ENCODE measurements around the gene RUNX2. TPM values are rescaled to one million over a fixed set of nuclear protein-coding genes. Genes with fewer than 3 reads are reported as not detected.
A peak's percentile ranks its signal among the peaks of the same experiment; 100 is the strongest.

Gene RUNX2
- total and polyA plus RNA-seq, 2 experiments from 2014 or later, result 1.0 to 2.1 TPM

DNA sequence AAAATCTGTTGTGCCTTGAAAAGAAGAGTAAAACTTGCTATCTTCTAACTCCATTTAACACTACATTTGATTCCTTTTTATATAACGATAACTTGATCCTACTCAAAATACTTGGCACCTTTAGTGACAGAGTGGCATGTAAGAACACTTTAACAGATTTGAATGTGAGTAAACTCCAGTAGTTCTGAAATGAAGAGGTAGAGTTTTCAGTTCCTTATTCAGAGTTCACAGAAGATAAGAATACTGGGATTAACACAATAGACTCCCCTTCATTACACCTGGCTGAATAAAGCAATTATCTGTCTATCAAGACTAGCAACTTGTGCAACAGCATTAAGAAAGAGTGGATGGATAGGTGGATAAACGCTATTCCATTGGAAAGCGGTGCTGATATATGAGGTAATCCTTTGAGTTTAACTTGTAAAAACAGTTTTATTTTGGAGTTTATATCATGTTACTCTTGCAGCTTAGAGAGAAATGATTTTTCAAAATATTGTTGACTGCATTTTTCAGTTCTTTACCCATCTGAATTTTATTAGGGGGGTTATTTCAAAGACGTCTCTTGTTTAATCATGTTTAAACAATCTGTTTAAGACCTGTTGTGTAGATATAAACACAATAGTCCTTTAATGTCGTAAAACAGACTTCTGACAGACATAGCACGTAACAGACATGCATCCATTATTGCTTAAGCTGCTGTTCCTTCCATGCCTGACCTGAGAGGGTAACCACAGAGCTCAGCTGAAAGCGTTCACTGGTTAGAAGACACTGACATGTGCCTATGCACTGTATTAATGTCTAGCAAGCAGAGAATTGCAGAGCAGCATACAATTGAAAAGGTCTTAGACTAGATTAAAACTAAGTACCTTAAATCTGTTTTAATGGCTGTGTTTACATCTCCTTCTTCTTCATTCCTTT lies 152.0 kb downstream of the RUNX2 start:
- H3K27ac ChIP-seq, result peak overlapping the region; percentile 5
- no peaks in the 10 kb centered on the region for H3K79me2 ChIP-seq
- H4K20me1 ChIP-seq (ENCODE audit: insufficient read depth, poor library complexity, severe bottlenecking), result no peaks in the 10 kb centered on the region
- H3K9me2 ChIP-seq (replicated peaks; ENCODE audit: insufficient read depth), result no peaks in the 10 kb centered on the region
- H3K4me3 ChIP-seq, result no peak overlapping the region
- H3K4me1 ChIP-seq (ENCODE audit: insufficient read depth), result peaks cover 21% of the 10 kb centered on the region
- DNase-seq (ENCODE audit: low spot score), result peak; percentile 8
- no peak for TF ChIP-seq EZH2 (IDR thresholded peaks at IDR 0.05; ENCODE audit: borderline replicate concordance)
- TF ChIP-seq, protein P1, sequence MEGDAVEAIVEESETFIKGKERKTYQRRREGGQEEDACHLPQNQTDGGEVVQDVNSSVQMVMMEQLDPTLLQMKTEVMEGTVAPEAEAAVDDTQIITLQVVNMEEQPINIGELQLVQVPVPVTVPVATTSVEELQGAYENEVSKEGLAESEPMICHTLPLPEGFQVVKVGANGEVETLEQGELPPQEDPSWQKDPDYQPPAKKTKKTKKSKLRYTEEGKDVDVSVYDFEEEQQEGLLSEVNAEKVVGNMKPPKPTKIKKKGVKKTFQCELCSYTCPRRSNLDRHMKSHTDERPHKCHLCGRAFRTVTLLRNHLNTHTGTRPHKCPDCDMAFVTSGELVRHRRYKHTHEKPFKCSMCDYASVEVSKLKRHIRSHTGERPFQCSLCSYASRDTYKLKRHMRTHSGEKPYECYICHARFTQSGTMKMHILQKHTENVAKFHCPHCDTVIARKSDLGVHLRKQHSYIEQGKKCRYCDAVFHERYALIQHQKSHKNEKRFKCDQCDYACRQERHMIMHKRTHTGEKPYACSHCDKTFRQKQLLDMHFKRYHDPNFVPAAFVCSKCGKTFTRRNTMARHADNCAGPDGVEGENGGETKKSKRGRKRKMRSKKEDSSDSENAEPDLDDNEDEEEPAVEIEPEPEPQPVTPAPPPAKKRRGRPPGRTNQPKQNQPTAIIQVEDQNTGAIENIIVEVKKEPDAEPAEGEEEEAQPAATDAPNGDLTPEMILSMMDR (IDR thresholded peaks at IDR 0.05; ENCODE audit: poor library complexity), result no peak
- no peak for TF ChIP-seq EZH2phosphoT487 (IDR thresholded peaks at IDR 0.05; ENCODE audit: low read depth, severe bottlenecking, unreplicated experiment)
- WGBS (ENCODE audit: low lambda C conversion rate, missing lambda C conversion rate), result 37% methylated on average over 7 of the region's 7 CpGs
- peak overlapping the region; percentile 36 for H3K4me2 ChIP-seq
- H3K36me3 ChIP-seq (replicated peaks; ENCODE audit: insufficient read depth, low read depth), result no peaks in the 10 kb centered on the region
- no peaks in the 10 kb centered on the region for H3K27me3 ChIP-seq
- no peaks in the 10 kb centered on the region for H3K9me3 ChIP-seq (ENCODE audit: low read depth)
- H2AFZ ChIP-seq, result no peak overlapping the region

DNA sequence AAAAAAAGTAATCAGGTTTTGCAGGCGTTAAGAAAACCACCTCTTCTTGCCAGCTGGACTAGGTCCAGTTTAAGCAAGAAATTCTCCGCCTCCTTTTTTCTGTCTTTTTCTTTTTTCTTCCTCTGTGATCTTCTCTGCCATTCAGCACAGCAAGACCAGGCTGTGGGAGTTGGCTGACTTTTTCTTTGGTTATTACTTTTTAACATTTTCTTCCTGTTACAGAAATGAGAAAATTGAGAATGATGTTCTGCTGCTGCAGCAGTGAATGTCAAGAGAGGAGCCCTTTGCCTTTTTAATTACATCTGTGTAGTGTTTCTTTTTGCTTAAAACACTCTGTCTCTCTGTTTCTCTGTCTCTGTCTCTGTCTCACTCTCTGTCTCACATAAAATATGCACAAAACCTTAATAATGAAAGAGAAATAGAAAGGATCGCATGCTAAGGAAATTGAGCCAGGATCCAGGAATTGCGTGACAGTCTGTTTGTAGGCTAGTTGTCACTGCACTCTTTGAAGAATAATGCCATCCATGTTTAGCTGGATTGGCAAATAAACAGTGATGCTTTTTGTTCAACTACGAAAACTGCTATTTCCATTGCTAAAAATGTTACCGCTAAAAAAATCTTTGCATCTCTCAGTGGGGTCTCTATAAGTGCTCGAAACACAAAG lies 152.8 kb downstream of the RUNX2 start:
- H3K27me3 ChIP-seq, result no peaks in the 10 kb centered on the region

DNA sequence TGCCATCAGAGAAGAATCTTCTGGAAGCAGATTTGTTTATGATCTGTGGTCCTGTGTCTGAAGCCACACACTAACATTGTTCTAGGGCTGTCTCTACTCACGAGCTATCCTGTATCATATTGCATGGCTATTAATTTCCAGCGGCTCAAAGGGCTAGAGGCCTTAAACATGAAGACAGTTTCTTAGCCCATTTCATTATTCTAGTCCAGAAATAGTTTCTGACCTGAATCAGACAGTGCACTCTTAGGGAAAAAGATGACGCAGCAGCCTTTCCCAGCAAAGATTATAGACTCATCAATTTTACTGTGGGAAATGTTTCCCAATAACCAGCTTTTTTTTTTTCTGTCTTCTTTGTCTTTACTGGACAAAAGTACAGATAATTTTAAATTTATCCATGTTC lies 154.9 kb downstream of the RUNX2 start:
- WGBS (ENCODE audit: low lambda C conversion rate, missing lambda C conversion rate), result 67% methylated on average over 3 of the region's 3 CpGs
- Histone ChIP-seq H3K27me3 (no peaks in the 10 kb centered on the region), H3K36me3 (replicated peaks; ENCODE audit: insufficient read depth, low read depth) (no peaks in the 10 kb centered on the region), H3K27ac (no peak overlapping the region), H3K9me2 (replicated peaks; ENCODE audit: insufficient read depth) (no peaks in the 10 kb centered on the region), H3K9me3 (ENCODE audit: low read depth) (no peaks in the 10 kb centered on the region), H2AFZ (no peak overlapping the region), H3K79me2 (no peaks in the 10 kb centered on the region), H4K20me1 (ENCODE audit: insufficient read depth, poor library complexity, severe bottlenecking) (no peaks in the 10 kb centered on the region), H3K4me1 (ENCODE audit: insufficient read depth) (peaks cover 12% of the 10 kb centered on the region), H3K4me2 (no peak overlapping the region), H3K4me3 (no peak overlapping the region)
- peak; percentile 14 for DNase-seq (ENCODE audit: low spot score)
- TF ChIP-seq, protein P1 (IDR thresholded peaks at IDR 0.05; ENCODE audit: poor library complexity), result no peak
- no peak for TF ChIP-seq EZH2 (IDR thresholded peaks at IDR 0.05; ENCODE audit: borderline replicate concordance)

More for the DNA sequence above, 152.8 kb downstream of the RUNX2 start:
- Histone ChIP-seq H3K27ac (peak overlapping the region; percentile 5), H3K4me1 (ENCODE audit: insufficient read depth) (peaks cover 17% of the 10 kb centered on the region), H3K4me2 (peak overlapping the region; percentile 36), H3K36me3 (replicated peaks; ENCODE audit: insufficient read depth, low read depth) (no peaks in the 10 kb centered on the region), H3K9me3 (ENCODE audit: low read depth) (no peaks in the 10 kb centered on the region), H4K20me1 (ENCODE audit: insufficient read depth, poor library complexity, severe bottlenecking) (no peaks in the 10 kb centered on the region), H3K9me2 (replicated peaks; ENCODE audit: insufficient read depth) (no peaks in the 10 kb centered on the region), H2AFZ (no peak overlapping the region), H3K79me2 (no peaks in the 10 kb centered on the region), H3K4me3 (no peak overlapping the region)
- 61% methylated on average over 7 of the region's 7 CpGs for WGBS (ENCODE audit: low lambda C conversion rate, missing lambda C conversion rate)
- TF ChIP-seq EZH2phosphoT487 (IDR thresholded peaks at IDR 0.05; ENCODE audit: low read depth, severe bottlenecking, unreplicated experiment) (no peak), EZH2 (IDR thresholded peaks at IDR 0.05; ENCODE audit: borderline replicate concordance) (no peak)
- TF ChIP-seq, protein P1 (IDR thresholded peaks at IDR 0.05; ENCODE audit: poor library complexity), result no peak
- DNase-seq (ENCODE audit: low spot score), result no peak

Measured in hepatocyte (in vitro differentiated cells).